ENCODE results near the gene PRC1.

The PRC1 gene

DNA sequence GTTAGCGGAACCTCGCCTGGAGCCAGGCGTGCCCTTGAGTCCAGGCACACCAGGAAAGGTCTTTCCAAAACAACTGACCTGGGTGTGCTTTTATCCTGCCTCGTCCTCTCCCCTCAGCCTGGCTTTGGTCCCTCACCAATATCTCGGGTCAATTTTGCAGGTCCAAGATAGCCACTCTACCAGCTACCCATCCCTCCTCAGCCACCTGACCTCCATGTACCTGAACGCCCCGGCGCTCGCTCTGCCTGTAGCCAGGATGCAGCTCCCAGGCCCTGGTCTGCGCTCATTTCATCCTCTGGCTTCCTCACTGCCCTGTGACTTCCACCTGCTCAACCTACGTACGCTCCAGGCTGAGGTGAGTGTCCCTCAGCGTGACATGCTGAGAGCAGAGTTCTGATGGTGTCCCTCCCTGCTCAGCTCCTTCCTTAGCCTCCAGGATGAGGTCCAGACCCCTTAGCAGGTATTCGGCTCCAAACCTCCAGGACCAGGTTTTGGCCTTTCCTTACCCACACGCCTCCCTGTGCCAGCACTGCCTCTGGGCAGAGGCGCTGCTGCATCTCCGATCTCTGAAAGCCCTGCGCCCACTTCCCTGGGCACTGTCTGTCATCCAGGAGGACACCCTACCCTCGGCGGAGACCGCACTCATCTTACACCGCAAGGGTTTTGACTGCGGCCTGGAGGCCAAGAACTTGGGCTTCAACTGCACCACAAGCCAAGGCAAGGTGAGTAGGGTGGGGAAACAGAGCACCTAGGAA lies 76.1 kb downstream of the PRC1 start:
- no peaks in the 10 kb centered on the region for H3K27me3 ChIP-seq (ENCODE audit: control insufficient read depth, low read length)
- H3F3A ChIP-seq (ENCODE audit: control insufficient read depth, insufficient read depth) = no peaks in the 10 kb centered on the region
- no peaks in the 10 kb centered on the region for H3K9me3 ChIP-seq (ENCODE audit: control insufficient read depth, insufficient read depth, low read length)
- H3K36me3 ChIP-seq (ENCODE audit: control insufficient read depth, low read length) = peaks cover 84% of the 10 kb centered on the region
- H3K4me1 ChIP-seq (ENCODE audit: control insufficient read depth, low read length) = peaks cover 12% of the 10 kb centered on the region
- no peak overlapping the region for H3K4me3 ChIP-seq (ENCODE audit: low read length)
- no peaks in the 10 kb centered on the region for H3K9me2 ChIP-seq (replicated peaks; ENCODE audit: control insufficient read depth, low read length)
- H3K27ac ChIP-seq (ENCODE audit: low read depth, low read length) = no peak overlapping the region
- no peaks in the 10 kb centered on the region for H4K20me1 ChIP-seq (ENCODE audit: control insufficient read depth, insufficient read depth, low read depth, low read length)
- TF ChIP-seq, protein P1, sequence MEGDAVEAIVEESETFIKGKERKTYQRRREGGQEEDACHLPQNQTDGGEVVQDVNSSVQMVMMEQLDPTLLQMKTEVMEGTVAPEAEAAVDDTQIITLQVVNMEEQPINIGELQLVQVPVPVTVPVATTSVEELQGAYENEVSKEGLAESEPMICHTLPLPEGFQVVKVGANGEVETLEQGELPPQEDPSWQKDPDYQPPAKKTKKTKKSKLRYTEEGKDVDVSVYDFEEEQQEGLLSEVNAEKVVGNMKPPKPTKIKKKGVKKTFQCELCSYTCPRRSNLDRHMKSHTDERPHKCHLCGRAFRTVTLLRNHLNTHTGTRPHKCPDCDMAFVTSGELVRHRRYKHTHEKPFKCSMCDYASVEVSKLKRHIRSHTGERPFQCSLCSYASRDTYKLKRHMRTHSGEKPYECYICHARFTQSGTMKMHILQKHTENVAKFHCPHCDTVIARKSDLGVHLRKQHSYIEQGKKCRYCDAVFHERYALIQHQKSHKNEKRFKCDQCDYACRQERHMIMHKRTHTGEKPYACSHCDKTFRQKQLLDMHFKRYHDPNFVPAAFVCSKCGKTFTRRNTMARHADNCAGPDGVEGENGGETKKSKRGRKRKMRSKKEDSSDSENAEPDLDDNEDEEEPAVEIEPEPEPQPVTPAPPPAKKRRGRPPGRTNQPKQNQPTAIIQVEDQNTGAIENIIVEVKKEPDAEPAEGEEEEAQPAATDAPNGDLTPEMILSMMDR (IDR thresholded peaks at IDR 0.05; ENCODE audit: low read depth, low read length, poor library complexity, severe bottlenecking) = no peak
- TF ChIP-seq EZH2phosphoT487 (IDR thresholded peaks at IDR 0.05; ENCODE audit: borderline replicate concordance, low read length) = no peak
- no peak overlapping the region for H3K4me2 ChIP-seq (ENCODE audit: low read length)
- no peaks in the 10 kb centered on the region for H3K79me2 ChIP-seq (ENCODE audit: control insufficient read depth, low read length)

DNA sequence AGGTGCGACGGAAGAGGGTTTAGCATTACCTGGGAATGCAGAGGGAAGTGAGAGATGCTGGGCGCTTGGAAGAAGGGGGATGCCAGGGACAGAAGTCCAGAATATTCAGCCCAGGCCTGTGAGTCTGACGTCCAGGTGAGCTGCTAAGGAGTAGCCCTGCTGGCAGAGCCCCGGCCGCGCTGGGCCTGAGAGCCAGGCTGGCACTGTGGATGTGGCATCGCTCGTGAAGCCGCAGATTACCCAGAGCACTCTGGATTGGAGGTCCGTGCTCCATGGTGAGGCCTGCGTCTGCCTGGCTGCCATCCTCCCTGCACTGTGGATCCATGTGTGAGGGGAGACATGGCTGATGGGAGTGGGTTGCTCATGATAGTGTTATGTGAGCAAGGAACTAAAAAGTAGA lies 76.8 kb downstream of the PRC1 start:
- Histone ChIP-seq H3K4me1 (ENCODE audit: control insufficient read depth, low read length) (peaks cover 12% of the 10 kb centered on the region), H3K9me3 (ENCODE audit: control insufficient read depth, insufficient read depth, low read length) (no peaks in the 10 kb centered on the region), H3K27ac (ENCODE audit: low read depth, low read length) (no peak overlapping the region), H3F3A (ENCODE audit: control insufficient read depth, insufficient read depth) (no peaks in the 10 kb centered on the region), H3K27me3 (ENCODE audit: control insufficient read depth, low read length) (no peaks in the 10 kb centered on the region), H3K4me2 (ENCODE audit: low read length) (no peak overlapping the region), H3K4me3 (ENCODE audit: low read length) (no peak overlapping the region), H4K20me1 (ENCODE audit: control insufficient read depth, insufficient read depth, low read depth, low read length) (no peaks in the 10 kb centered on the region), H3K9me2 (replicated peaks; ENCODE audit: control insufficient read depth, low read length) (no peaks in the 10 kb centered on the region), H3K36me3 (ENCODE audit: control insufficient read depth, low read length) (peaks cover 90% of the 10 kb centered on the region), H3K79me2 (ENCODE audit: control insufficient read depth, low read length) (no peaks in the 10 kb centered on the region)
- TF ChIP-seq, protein P1 (IDR thresholded peaks at IDR 0.05; ENCODE audit: low read depth, low read length, poor library complexity, severe bottlenecking) = no peak
- no peak for TF ChIP-seq EZH2phosphoT487 (IDR thresholded peaks at IDR 0.05; ENCODE audit: borderline replicate concordance, low read length)

- H3K36me3 ChIP-seq (ENCODE audit: control insufficient read depth, low read length) = peaks cover 97% of the 10 kb centered on the region
Measured at GRCh38 chr15:90916461-90916860, 77.9 kb downstream of the PRC1 start.

More at GRCh38 chr15:90916461-90916860, 77.9 kb downstream of the PRC1 start:
- H4K20me1 ChIP-seq (ENCODE audit: control insufficient read depth, insufficient read depth, low read depth, low read length) = no peaks in the 10 kb centered on the region
- H3K27me3 ChIP-seq (ENCODE audit: control insufficient read depth, low read length) = no peaks in the 10 kb centered on the region
- no peak overlapping the region for H3K4me2 ChIP-seq (ENCODE audit: low read length)
- H3K4me1 ChIP-seq (ENCODE audit: control insufficient read depth, low read length) = peaks cover 12% of the 10 kb centered on the region
- no peak overlapping the region for H3K4me3 ChIP-seq (ENCODE audit: low read length)
- no peak for TF ChIP-seq EZH2phosphoT487 (IDR thresholded peaks at IDR 0.05; ENCODE audit: borderline replicate concordance, low read length)
- TF ChIP-seq, protein P1 (IDR thresholded peaks at IDR 0.05; ENCODE audit: low read depth, low read length, poor library complexity, severe bottlenecking) = no peak
- H3K9me2 ChIP-seq (replicated peaks; ENCODE audit: control insufficient read depth, low read length) = no peaks in the 10 kb centered on the region
- no peaks in the 10 kb centered on the region for H3K79me2 ChIP-seq (ENCODE audit: control insufficient read depth, low read length)
- no peak overlapping the region for H3K27ac ChIP-seq (ENCODE audit: low read depth, low read length)
- H3F3A ChIP-seq (ENCODE audit: control insufficient read depth, insufficient read depth) = no peaks in the 10 kb centered on the region
- H3K9me3 ChIP-seq (ENCODE audit: control insufficient read depth, insufficient read depth, low read length) = no peaks in the 10 kb centered on the region
